Prostate gland (tissue), 2 donors: Measurements from ENCODE around the gene SHC3.

ENCODE experiments used
- POLR2A ChIP-seq: fragments of 450-650 bp; IDR thresholded peaks from one replicate; pipeline ENCODE4 v1.6.1; 2016; ENCODE audit warnings: antibody characterized with exemption, mild to moderate bottlenecking
- TF ChIP-seq, protein P1 (sequence below), 4 experiments: fragments of 200-600 bp in 2 of 4; fragments of 450-650 bp in 2 of 4; sonication (generic) in 2 of 4; IDR thresholded peaks; 1 replicate in 3 of 4; 2 replicates in 1 of 4; pipeline ENCODE4 v1.5.1; 2016 to 2019; ENCODE audit warnings: antibody characterized with exemption in 4 of 4, mild to moderate bottlenecking in 2 of 4, moderate library complexity in 2 of 4

DNA sequence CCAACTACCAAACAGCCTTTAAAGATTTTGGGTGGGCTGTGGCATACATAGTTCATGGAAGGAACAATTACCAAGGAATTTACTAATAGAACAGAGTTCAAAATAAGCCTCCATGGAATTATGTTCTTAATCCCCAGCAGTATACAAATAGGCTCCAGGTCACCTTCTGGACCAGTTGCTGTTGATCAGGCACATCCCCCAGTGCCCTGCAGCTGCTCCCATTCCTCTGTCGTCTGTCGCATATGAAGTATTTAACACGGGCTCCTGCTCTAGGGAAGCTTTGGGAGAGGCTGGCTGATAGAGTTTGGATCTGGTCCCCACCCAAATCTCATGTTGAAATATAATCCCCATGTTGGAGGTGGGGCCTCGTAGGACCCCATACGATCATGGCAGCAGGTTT lies 17.8 kb downstream of the SHC3 start:
- TF ChIP-seq, protein P1, sequence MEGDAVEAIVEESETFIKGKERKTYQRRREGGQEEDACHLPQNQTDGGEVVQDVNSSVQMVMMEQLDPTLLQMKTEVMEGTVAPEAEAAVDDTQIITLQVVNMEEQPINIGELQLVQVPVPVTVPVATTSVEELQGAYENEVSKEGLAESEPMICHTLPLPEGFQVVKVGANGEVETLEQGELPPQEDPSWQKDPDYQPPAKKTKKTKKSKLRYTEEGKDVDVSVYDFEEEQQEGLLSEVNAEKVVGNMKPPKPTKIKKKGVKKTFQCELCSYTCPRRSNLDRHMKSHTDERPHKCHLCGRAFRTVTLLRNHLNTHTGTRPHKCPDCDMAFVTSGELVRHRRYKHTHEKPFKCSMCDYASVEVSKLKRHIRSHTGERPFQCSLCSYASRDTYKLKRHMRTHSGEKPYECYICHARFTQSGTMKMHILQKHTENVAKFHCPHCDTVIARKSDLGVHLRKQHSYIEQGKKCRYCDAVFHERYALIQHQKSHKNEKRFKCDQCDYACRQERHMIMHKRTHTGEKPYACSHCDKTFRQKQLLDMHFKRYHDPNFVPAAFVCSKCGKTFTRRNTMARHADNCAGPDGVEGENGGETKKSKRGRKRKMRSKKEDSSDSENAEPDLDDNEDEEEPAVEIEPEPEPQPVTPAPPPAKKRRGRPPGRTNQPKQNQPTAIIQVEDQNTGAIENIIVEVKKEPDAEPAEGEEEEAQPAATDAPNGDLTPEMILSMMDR (IDR thresholded peaks at IDR 0.05) = no peak
- no peak for TF ChIP-seq POLR2A
